ENCODE results near the gene LRRC25.

DNA sequence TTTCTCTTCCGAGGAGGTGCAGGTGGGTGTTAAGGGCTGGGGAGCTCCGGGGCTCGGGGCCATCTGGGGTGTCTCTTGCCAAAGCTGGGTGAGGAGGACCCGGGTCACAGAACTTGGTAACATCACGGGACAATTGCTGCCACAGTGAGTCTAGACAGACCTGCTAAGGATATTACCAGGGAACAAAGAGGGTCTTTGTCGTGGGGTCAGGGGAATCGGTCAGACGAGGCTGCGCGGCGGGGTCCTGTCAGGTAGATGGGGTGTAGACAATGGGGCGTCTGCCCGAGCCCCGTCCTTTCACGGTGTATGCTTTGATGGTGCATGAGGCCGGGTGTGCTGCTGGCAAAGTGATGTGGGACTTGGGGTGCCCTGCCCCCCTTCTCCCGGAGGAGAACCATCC, 49.3 kb downstream of the LRRC25 start:
- TF ChIP-seq, protein P1, sequence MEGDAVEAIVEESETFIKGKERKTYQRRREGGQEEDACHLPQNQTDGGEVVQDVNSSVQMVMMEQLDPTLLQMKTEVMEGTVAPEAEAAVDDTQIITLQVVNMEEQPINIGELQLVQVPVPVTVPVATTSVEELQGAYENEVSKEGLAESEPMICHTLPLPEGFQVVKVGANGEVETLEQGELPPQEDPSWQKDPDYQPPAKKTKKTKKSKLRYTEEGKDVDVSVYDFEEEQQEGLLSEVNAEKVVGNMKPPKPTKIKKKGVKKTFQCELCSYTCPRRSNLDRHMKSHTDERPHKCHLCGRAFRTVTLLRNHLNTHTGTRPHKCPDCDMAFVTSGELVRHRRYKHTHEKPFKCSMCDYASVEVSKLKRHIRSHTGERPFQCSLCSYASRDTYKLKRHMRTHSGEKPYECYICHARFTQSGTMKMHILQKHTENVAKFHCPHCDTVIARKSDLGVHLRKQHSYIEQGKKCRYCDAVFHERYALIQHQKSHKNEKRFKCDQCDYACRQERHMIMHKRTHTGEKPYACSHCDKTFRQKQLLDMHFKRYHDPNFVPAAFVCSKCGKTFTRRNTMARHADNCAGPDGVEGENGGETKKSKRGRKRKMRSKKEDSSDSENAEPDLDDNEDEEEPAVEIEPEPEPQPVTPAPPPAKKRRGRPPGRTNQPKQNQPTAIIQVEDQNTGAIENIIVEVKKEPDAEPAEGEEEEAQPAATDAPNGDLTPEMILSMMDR (conservative IDR thresholded peaks at IDR 0.05; ENCODE audit: low read length) = no peak
- no peak for TF ChIP-seq EZH2phosphoT487 (IDR thresholded peaks at IDR 0.05; ENCODE audit: borderline replicate concordance, low read depth, low read length)

All from OCI-LY7 (cell line).